Measurements from ENCODE around the gene ATP7B.
"Not testable (repeated sequence)": the region's sequence is repeated elsewhere in the genome, so short reads cannot be mapped to it uniquely, and the experiment has no call there.

The ATP7B gene

DNA sequence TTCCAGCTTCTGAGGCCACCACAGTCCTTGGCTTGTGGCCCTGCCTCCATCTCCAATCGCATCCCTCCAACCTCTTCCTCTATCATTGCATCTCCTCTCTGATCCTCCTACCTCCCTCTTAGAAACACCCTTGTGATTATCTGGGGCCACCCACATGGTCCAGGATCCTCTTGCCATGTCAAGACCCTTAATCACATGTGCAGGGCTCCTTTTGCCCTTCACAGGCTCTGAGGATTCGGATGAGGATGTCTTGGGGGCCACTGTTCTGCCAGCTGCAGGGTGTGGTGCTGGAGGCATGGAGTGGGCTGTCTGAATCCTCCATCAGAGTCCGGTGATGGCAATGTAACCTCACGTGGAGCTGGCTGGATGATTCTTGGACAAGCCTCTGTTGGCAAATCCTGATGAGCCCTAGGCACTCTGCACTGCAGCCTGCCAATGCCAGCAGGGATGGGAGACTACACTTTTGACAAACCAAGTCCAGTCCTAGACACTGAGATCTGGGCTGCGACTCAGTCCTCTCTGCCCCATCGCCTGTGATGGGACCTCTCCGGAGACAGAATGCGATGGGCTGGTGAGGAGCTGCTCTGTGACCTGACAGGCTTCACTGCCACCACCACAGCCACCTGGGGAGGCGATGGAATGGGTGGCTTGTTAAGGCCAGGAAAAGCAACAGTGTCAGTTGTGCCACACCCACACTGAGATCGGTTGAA, 88.3 kb downstream of the ATP7B start:
- DNase-seq (ENCODE audit: low spot score) = no peak
- FAIRE-seq = no peak

DNA sequence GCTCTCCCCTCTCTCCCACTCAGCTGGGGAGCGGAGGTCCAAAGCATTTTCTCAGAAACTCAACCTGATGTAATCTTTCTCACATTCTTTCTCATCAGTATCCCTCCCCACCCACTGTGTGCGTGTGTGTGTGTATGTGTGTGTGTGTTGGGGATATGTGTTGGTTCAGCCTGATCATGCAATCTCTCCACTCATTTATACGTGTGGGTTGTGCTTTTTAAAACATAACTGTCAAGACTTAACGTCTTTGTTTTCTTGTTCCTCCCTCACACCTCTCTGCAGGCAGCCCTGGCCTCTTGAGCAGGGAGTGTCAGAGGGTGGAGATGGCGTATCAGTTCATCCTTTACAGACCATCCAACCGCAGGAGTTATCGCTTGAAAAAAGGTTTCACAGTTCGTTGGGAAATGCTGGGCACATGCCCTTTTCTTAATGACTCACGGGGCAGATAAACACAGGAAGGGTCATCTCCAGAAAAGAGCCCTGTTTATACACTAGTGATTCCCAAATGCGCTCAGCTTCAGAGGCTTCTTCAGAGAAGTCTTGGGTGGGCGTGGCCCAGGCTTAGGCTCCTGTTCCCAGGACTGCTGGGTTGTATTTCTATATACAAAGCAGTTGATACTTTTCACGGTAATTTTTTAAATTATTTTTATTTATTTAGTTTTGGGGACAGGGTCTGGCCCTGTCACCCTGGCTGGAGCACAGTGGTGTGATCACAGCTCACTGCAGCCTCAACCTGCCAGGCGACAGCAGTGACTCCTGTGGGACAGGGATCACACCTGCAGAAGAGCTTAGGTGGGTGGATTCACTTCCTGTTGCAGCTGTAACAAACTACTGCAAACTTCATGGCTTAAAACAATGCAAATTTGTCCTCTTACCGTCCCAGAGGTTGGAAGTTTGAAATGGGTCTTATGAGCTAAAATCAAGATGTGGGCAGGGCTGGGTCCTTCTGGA, 89.2 kb downstream of the ATP7B start:
- DNase-seq (ENCODE audit: low spot score) (no peak), FAIRE-seq (no peak)

DNA sequence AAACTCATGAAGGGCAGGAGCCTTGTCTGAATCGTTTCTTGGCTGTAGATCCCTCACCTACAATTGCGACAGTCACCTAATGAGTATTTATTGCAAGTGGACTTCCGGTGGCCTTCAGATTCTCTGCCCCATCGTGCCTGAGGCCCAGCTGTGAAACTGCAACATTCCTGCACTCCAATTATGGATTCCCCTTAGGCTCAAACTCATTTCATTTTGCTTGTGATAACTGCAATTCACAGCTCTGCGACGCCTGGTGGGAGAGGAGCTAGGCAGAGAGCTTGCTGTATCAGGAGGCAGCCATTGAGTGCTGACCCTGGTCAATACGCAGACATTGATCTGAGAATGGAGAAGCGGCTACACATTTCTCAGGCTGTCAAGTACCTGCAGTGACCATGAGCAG, 90.5 kb downstream of the ATP7B start:
- DNase-seq (ENCODE audit: low spot score) (no peak), FAIRE-seq (no peak)

DNA sequence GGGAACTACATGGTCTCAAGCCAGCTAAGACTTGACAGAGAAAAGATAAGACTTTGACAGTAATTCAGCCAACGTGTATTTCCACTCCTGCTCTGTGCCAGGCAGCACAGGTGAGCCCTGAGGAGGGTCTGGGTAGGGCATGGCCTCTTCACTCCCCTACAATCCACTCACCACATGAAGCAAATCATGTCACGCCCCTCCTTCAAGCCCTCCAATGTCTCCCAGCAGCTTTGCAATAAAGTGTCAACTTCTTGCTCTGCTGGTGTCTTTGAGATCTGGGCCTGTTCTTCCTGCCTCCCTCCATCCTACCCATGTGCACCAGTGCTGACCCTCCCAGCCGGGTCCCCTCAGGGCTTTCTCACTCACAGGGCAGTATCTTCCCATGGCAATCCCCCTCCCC, 91.0 kb downstream of the ATP7B start:
- FAIRE-seq (no peak), DNase-seq (ENCODE audit: low spot score) (no peak)

DNA sequence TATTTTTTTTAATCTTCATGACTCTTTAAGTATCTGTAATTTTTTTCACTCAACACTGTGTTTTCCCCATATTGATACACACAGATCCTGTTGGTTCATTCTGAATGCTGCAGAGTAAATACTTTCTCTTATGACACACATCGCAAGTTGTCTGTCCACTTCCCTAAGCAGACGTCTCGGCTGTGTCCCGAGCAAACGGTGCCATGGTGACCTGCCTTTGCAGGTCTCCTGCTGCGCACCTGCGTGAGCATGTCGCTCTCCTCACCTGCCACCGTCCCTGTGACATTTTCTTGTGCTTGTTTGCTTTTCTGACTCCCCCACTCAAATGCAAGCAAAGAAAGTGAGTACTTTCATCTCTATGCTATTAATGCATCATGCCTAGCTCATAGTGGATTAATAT, 91.7 kb downstream of the ATP7B start:
- no peak for FAIRE-seq
- DNase-seq (ENCODE audit: low spot score) = no peak

DNA sequence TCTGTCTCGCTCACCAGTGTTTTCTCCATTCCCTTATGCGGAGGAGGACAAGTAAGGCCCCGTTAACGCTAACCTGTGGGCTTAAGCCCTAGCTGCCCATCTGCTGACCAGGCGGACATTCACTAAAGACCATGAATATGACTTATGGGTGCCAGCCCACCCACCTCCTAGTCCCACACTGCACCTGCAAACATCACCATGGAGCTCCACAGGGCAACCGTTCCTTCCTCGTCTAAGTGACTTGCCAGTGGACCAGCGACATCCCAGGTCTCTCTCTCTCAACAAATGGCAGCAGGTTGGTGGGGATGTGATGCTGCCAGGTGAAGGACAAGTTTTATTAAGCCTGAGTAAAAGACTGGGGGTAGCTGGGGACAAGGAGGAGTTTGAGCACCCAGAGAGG, 94.3 kb downstream of the ATP7B start:
- DNase-seq (ENCODE audit: low spot score) = no peak
- FAIRE-seq = no peak

DNA sequence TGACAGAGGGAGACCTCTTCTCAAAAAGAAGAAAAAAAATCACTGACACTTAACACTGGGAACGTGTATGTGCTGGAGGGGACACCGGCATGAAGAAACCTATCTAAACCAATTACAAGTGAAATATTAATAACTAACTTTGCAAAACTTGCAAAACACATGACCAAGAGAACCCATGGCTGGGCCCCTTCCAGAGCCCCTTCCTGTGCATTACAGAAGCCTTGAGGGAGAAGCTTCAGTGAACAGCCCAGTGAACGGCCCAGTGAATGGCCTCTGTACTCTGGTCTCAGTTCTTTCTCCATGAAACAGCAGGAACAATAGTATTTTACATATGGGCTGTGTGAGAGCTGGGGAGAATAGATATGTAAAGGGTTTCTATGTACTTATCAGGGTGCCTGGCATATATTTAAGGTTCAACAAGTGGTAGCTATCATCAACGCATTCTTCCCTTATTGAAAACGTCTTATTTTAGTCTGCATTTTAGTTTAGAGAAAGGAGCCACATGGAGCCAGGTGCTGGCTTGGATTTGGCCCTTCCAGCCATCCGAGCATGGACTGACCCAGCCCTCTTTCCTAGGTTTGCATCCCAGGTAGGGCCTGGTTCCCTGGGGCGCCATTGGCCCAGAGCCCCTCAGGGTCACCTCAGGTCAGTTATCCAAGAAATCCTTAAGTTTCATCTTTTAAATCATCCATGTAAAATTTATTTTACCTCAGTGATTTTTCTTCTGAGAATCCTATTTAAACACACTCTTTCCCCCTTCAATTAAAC, 95.0 kb downstream of the ATP7B start:
- FAIRE-seq = no peak

DNA sequence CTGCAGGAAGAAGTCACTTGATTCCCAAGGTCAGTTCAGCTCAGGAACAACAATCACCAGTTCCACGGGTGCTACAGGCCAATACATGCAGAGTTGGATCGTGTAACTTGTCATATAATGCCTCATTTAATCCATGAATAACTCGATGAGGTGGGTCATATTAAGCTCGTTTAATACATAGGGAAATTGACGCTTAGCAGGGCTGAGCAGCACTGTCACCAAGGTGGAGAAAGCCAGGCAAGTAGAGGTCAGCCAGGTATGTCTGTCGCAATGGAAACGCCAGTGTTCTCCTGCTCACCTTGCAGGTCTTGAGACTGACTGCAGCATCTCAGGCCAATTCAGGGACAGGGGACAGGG, 97.1 kb downstream of the ATP7B start:
- FAIRE-seq = no peak
- DNase-seq (ENCODE audit: low spot score) = no peak

More for the DNA sequence above, 95.0 kb downstream of the ATP7B start:
- DNase-seq (ENCODE audit: low spot score) = no peak

DNA sequence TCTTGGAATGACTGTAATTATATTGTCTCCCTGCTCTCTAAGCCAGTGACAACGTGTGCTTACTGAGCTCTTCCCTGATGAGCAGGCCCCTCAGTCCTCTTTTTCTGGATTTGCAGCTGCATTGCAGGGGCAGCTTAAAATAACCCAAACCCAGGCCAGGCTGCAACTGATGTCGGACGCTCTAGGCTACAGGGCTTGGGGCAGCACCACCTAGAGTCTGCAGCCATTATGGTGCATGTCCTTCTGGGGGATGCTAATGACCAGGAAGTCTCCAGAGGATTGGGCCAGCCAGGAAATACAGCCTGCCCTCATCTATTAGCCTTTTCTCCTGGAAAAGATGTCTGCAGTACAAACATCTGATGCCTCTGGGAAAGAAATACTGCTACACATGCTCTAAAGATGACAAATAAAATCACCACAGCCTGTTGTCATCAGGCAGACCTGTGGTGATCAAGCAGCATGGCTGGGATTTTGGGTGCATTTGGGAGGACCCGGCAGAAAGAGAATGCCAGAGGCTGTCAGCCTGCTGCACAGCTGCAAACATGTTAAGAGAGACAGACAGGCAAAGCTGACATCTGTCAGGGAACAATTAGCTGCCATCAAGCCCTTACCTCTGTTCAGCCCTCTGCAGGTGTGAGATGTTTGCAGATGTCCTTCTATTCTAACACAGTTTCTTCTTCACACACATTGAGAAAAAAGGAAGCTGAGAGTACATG, 97.7 kb downstream of the ATP7B start:
- DNase-seq (ENCODE audit: low spot score) (no peak), FAIRE-seq (no peak)

DNA sequence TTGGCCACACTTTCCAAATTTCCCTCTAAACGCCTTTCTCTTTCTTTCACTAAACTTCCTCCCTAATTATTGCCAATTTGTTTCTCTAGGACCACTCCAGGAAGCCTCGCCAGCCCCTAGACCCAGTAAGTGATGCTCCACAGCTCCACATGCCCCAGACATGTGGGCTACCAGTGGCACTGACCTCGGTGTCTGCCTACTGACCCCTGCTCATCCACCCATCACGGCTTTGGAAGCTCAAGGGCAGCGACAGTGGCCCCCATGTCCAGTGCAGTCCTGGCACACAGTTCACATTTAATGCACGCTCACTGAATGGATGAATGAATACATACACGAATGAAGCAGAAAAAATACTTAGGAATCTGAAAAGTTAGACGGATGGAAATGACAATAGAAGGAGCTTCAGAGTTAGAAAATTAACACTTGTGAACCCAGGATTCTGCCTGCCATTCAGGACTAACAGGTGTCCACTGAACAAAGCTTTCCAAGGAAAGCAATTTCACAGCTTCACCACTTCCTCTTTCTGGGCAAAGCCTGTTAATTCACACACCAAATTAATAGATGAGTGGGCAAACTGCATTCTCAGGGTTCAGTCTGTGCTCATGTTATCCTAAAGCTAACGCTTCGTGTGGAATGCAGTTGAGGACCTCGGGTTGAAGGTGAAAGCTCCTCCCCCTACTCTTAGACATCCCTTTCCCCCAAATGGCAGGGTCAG, 98.6 kb downstream of the ATP7B start:
- DNase-seq (ENCODE audit: low spot score) = no peak
- FAIRE-seq = no peak

DNA sequence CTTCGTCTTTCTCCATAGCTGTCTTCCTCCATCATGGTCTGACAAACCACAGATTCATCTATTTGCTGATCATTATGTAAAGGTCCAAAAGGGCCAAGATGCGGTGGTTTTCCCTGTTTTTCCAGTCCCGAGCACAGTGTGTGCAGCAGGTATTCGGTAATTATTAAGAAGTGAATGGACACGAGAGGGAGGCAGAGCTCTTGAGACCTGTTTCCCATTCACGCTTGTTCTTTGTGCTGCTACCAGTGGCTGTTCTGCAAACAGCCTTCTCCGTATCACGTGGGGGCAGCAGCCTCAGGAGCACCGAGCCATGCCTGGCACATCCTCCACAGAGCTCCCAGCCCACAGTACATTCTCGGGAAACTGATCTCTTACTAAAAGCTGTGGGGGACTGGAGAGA, 99.2 kb downstream of the ATP7B start:
- FAIRE-seq (no peak), DNase-seq (ENCODE audit: low spot score) (no peak)

DNA sequence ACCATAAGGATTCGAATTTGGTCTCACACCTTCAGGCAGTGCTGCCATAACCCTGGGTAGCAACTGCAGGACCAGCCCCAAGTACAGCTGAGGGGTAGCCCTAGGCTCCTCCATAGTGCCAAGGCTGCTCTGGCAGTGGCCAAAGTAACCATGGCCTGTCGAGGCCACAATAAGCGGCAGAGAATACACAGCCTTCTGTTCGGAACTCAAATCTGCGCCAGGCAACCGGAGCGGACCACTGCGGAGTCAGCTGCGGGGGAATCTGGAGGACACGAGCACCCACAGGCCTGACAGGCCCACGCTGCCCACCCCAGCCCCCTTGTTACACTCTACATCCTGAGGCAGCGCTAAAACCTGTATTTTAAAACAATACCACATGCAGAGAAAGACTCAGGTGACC, 100.7 kb downstream of the ATP7B start:
- FAIRE-seq = no peak

DNA sequence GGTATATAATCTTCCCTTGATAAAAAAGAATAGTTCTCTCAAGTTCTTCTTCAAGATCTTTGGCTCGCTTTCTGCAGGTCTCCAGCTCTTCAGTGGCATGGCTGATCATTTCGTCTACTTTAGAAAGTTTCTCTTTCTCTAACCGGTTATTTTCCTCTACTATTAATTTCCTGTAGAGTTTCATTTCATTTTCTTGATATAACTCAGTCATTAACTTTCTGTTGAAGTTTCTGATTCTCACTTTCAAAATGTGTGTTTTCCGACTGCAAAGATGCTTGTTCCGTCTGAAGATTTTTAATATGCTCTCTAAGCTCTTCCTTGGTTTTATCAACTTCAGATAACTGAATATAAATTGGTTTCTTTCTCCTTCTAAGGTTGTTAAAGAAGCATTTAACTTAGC, 102.0 kb downstream of the ATP7B start:
- not testable (repeated sequence) for DNase-seq (ENCODE audit: low spot score); FAIRE-seq

More for the DNA sequence above, 100.7 kb downstream of the ATP7B start:
- DNase-seq (ENCODE audit: low spot score) = no peak

DNA sequence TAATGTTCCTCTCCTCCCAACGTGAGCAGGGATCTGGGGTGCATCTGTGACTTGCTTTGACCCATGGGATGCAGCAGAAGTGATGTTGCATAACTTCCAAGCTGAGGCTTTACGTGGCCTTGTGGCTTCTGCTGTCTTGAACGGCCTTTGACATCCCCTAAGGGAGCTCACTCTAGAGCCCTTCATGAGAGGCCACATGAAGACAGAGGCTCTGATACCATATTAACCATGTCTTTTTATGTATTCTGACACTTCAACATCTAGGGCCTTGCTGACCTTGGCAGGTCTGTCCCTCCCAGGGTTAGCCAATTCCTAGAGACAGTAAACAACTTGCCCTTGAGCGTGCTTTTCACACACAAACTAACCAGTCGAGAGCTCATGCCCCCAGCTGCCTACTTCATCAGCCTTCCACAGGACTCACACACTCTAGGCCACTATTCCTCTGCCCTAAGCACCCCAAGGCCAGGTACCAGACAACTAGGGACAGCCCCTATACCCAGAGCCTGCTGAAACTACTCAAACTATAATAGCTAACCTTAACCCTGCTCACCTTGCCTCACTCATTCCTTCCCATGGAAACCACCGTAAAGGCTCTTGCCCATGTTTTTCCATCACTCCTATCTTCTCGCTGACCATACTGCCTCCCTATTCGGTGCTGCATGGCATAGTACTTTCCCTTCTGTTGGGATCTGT, 104.1 kb downstream of the ATP7B start:
- no peak for FAIRE-seq
- no peak for DNase-seq (ENCODE audit: low spot score)

DNA sequence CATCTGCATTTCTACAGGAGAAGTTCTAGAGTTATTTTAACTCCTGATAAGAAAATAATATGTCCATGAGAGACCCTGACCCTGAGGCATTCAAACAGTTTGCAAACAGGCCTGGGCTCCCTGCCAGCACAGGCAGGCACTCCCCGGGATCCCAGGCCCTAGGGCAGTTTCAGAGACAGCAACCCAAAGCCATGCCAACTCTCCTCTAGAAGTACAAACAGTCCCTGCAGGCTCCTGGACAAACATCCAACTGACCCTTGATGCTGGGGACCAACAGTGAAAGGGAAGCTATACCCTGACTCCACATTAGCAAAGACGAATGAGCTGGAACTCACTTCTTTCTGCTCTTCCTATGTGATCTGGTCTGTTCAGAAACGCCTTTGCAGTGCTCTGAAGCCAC, 104.7 kb downstream of the ATP7B start:
- DNase-seq (ENCODE audit: low spot score) = no peak
- no peak for FAIRE-seq

DNA sequence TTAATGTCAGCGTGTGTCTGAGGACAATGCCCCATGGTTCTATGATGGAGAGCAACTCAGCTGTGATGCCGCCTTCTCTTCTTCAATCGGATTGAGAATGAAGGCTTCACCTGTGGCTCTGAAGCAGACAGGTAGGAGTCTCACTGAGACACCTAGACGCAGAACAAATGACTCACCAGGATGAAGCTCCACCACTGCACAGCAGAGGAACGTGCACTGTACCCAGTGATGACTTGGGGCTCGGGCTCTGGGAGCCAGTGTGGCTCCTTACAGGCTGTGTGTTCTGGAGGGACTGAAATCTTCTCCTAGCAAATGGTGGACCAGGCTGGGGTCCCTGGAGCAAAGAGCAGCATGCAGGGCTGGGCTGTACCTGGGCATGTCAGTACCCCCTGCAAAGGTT, 105.5 kb downstream of the ATP7B start:
- no peak for DNase-seq (ENCODE audit: low spot score)
- no peak for FAIRE-seq

DNA sequence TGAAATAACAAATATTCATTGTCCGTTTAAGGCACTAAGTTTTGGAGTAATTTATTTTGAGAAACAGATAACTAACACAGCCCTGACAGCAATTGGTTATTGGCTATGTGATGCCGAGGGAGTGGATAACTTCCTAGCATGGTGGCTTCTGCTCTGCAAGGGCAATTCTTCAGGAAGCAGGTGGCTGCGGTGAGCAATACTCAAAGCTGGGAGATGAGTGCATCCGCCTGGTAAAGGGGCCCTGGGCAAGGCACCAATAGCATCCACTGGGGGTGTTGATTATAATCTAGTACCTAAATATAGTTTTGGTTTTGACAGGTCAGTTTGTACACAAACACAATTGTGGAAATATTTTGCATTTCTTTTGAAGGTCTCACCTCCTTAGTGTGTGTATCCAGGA, 108.5 kb downstream of the ATP7B start:
- DNase-seq (ENCODE audit: low spot score) (no peak), FAIRE-seq (no peak)

DNA sequence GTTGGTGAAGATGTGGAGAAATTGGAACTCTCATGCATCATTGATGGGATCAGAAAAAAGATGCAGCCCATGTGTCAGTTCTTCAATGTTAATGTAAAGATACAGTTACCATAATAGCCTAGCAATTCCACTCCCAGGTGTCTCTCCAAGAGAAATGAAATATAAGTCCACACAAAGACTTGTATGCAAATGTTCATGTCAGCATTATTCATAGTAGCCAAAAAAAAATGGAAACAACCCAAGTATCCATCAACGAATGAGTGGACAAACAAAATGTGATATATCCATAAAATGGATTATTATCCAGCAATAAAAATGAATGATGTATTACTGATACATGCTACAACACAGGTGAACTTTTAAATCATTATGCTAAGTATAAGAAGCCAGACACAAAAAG, 110.8 kb downstream of the ATP7B start:
- no peak for DNase-seq (ENCODE audit: low spot score)
- no peak for FAIRE-seq

DNA sequence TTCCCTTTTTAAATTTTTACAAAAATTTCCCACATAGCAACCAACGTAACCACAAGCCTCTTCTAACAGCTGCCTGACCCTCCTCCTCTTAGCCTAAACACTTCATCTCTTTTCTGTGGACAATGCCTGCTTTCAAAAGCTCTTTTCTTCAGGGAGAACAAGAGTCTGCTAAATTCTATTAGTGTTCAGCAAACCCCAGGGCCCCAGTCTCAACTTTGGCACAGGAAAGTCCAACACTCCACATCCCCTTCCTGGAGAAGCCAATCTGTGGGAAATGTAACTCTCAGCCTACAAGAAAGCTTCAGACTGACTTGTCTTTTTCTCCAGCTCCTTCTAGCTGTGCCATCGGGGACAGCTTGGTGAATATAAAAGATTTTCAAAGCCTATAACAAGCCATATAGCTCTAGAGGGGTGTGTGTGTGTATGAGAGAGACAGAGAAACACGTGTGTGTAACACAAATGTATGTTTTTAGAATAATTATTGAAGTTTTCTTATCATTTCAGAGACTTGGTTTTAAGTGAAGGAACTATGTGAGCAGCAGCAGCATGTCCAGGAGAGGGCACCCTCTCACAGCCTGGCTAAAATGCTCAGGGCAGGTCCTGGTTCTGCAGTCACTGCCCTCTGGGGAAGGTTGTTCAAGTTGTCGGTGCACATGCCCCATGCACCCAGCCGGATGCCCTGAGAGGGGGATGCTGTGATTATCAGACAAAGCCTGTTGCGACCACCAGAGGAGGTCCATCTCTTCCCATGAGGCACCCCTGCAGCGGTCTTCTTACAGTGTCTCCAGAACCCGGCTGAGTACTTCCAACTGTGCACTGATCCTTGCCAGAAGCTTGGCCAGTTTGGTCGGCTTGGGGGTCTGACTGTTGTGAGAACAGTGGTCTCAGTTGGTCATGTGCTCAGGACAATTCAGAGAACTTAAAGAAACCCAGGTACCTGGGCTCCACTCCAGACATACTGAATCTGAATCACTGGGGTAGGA, 115.1 kb downstream of the ATP7B start:
- DNase-seq (ENCODE audit: low spot score) = peak; percentile 52
- FAIRE-seq = no peak
